Cardiac muscle cell (in vitro differentiated cells and primary cell): ENCODE measurements around the gene GART. TPM values are rescaled to one million over a fixed set of nuclear protein-coding genes. Genes with fewer than 3 reads are reported as not detected.

Experiments
- DNase-seq, 2 donors: peaks; one replicate each; pipeline versions ENCODE4 v3.0.0 to v3.0.0-alpha.2; 2010 to 2017; ENCODE audit warnings: low read depth in 1 of 2, low spot score in 1 of 2
- H3K27ac ChIP-seq: fragments of 200-600 bp; sonication (generic); 2 replicates; pipeline ENCODE4 v1.5.1; 2016
- H3K27me3 ChIP-seq: fragments of 200-600 bp; sonication (generic); 2 replicates; pipeline ENCODE4 v1.6.0; 2016; ENCODE audit warnings: control low read depth
- H3K36me3 ChIP-seq: fragments of 200-600 bp; sonication (generic); 2 replicates; pipeline ENCODE4 v1.5.1; 2016; ENCODE audit warnings: control low read depth
- H3K4me1 ChIP-seq: fragments of 200-600 bp; sonication (generic); 2 replicates; pipeline ENCODE4 v1.8.1; 2017; ENCODE audit warnings: low read depth, mild to moderate bottlenecking, mixed run types
- H3K4me3 ChIP-seq: fragments of 200-600 bp; sonication (generic); 2 replicates; pipeline ENCODE4 v1.5.1; 2016; ENCODE audit warnings: mild to moderate bottlenecking
- H3K9me3 ChIP-seq: fragments of 200-600 bp; sonication (generic); 2 replicates; pipeline ENCODE4 v1.5.1; 2017; ENCODE audit warnings: low read depth, mild to moderate bottlenecking, control low read depth
- polyA plus RNA-seq: library from polyadenylated mRNA; unstranded; fragments of >200 nt; fragmentation: Nextera tagmentation; extraction: Ambion mirVana; gene quantifications from 2 replicates; pipeline ENCODE4 v1.2.1, GENCODE V29; 2016
- total RNA-seq: library from RNA; depleted of rRNA; stranded (reverse); fragments of >200 nt; gene quantifications from 2 replicates; pipeline ENCODE4 v1.2.3, GENCODE V29; 2016
- TF ChIP-seq, protein P1 (sequence below): IDR thresholded peaks from 2 replicates; pipeline ENCODE4 v1.5.1; 2012; ENCODE audit warnings: low read depth, mild to moderate bottlenecking, low read length

Gene GART
- total and polyA plus RNA-seq, 2 experiments from 2014 or later = 53.7 to 129 TPM

DNA sequence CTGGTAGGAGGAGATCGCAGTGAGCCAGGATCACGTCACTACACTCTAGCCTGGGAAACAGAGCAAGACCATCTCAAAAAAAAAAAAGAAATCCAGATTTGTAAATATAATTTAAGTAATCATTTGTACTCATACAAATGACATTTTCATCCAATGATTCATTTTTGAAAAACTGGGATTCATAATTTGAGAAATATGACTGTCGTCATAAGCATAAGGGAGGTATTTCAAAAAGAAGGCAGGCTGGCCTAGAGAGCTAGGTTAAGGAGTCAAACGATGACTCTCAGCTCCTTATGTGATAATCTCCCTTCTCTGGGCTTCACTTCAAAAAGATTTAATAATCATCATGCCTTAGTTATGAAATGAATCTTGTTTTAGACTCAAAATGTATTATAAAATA, 2.3 kb downstream of the GART start:
- no peak overlapping the region for H3K4me3 ChIP-seq
- peaks cover 25% of the 10 kb centered on the region for H3K36me3 ChIP-seq
- H3K4me1 ChIP-seq = peaks cover 5% of the 10 kb centered on the region
- no peaks in the 10 kb centered on the region for H3K9me3 ChIP-seq
- no peak overlapping the region for H3K27ac ChIP-seq
- peak in 1 of 2 donors; percentile 42 for DNase-seq
- H3K27me3 ChIP-seq = no peaks in the 10 kb centered on the region
- TF ChIP-seq, protein P1, sequence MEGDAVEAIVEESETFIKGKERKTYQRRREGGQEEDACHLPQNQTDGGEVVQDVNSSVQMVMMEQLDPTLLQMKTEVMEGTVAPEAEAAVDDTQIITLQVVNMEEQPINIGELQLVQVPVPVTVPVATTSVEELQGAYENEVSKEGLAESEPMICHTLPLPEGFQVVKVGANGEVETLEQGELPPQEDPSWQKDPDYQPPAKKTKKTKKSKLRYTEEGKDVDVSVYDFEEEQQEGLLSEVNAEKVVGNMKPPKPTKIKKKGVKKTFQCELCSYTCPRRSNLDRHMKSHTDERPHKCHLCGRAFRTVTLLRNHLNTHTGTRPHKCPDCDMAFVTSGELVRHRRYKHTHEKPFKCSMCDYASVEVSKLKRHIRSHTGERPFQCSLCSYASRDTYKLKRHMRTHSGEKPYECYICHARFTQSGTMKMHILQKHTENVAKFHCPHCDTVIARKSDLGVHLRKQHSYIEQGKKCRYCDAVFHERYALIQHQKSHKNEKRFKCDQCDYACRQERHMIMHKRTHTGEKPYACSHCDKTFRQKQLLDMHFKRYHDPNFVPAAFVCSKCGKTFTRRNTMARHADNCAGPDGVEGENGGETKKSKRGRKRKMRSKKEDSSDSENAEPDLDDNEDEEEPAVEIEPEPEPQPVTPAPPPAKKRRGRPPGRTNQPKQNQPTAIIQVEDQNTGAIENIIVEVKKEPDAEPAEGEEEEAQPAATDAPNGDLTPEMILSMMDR = no peak

DNA sequence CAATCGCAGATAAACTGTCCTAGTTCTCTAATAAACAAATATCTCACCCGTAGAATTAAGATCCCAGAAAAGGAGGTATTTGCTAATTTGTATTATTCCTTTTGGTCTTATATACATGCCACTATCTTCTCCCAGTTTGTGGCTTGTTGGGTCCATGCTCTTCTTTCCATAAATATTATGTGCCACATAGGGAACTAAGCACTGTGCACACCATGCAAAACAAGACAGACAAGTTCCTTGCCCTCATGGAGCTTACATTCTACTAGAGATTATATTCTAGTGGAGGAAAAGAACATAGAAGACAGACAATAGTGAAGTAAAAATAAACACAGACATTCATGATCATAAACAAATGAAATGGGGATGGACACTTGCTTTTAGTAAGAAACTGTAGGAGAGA, 4.7 kb downstream of the GART start:
- TF ChIP-seq, protein P1 = no peak
- DNase-seq = no peak
- Histone ChIP-seq H3K4me1 (no peaks in the 10 kb centered on the region), H3K36me3 (peaks cover 45% of the 10 kb centered on the region), H3K27ac (no peak overlapping the region), H3K9me3 (no peaks in the 10 kb centered on the region), H3K4me3 (no peak overlapping the region), H3K27me3 (no peaks in the 10 kb centered on the region)

DNA sequence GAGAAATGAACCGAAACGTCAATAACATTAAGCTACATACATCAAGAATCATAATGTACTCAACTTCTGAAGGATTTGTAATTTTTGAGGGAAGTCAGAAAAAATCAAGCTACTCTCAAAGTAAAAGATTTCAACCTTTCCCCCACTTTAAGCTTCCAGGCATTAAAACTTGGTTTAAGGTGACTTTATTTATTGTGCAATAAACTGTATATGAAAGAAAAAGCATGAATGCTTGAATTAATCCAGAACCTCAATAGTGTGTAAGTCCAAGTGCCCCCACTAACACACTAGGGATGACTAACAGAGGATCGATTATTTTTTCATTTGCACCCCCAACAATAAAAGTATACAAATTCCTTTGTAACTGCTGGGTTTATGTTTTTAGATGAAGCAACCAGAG, 10.9 kb downstream of the GART start:
- no peak overlapping the region for H3K4me3 ChIP-seq
- H3K27ac ChIP-seq = no peak overlapping the region
- TF ChIP-seq, protein P1 = no peak
- no peak for DNase-seq
- no peaks in the 10 kb centered on the region for H3K9me3 ChIP-seq
- peaks cover 69% of the 10 kb centered on the region for H3K36me3 ChIP-seq
- no peaks in the 10 kb centered on the region for H3K4me1 ChIP-seq
- no peaks in the 10 kb centered on the region for H3K27me3 ChIP-seq

DNA sequence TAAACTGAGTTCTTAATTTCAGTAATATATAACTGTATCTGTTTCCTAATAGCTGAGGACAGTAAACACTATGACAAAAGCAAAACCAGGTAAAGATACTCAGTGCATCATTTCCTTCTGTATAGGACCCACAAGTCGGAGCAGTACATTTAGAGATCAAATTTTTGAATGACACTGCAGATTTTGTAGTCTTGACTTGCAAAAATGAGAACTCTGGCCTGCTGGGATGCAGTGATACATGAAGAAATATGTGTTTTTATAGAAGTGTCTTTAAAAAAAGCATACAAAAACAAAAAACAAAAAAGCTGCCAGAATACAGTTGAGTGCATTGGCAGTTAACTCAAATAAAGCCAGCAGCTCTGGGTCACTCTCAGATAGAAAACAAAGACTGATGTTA, 19.0 kb downstream of the GART start:
- no peak for DNase-seq
- Histone ChIP-seq H3K27me3 (no peaks in the 10 kb centered on the region), H3K4me3 (no peak overlapping the region), H3K36me3 (peaks cover 39% of the 10 kb centered on the region), H3K4me1 (no peaks in the 10 kb centered on the region), H3K9me3 (no peaks in the 10 kb centered on the region), H3K27ac (no peak overlapping the region)
- TF ChIP-seq, protein P1 = no peak

DNA sequence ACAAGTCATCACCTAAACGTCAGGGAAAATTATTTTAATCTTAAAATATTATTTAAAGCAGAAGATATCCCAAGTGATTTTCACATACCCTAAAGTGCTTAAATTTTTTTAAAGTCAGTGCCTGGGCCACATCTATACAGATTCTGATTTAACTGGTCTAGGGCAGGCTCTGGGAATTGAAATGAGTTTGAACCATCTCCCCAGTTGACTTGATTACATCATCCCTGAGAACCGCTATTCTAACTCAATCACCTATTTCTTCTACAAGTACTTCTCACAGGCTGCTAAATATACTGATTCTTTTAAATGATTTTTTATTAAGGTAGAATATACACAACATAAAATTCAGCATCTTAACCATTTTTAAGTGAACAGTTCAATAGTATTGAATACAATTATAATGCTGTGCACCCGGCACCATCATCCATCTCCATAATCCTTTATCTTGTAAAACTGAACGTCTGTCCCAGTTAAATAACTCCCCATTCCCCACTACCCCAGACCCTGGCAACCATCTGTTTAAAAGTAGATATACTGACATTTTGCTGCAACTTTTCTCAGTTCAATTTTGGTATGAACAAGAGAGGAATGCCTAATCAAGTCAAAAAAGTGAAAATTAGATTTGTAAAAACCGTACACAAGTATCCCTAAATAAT, 19.5 kb downstream of the GART start:
- H3K4me1 ChIP-seq = no peaks in the 10 kb centered on the region
- H3K9me3 ChIP-seq = no peaks in the 10 kb centered on the region
- no peak for DNase-seq
- peaks cover 39% of the 10 kb centered on the region for H3K36me3 ChIP-seq
- no peaks in the 10 kb centered on the region for H3K27me3 ChIP-seq
- TF ChIP-seq, protein P1 = no peak
- no peak overlapping the region for H3K27ac ChIP-seq
- H3K4me3 ChIP-seq = no peak overlapping the region
